AG09309 (cell line): ENCODE results near the gene C1QTNF3.
"Not testable (repeated sequence)": the region's sequence is repeated elsewhere in the genome, so short reads cannot be mapped to it uniquely, and the experiment has no call there.

ENCODE experiments used
- DNase-seq: peaks from one replicate; pipeline ENCODE4 v3.0.0-alpha.2; 2010; ENCODE audit warnings: low read depth
- H3K4me3 ChIP-seq: 2 replicates; pipeline ENCODE4 v1.5.1; 2011; ENCODE audit warnings: mild to moderate bottlenecking, low read depth, low read length, moderate library complexity; ENCODE audit not compliant: control insufficient read depth
- CTCF ChIP-seq: IDR thresholded peaks from 2 replicates; pipeline ENCODE4 v1.5.1; 2011; ENCODE audit warnings: mild to moderate bottlenecking, low read depth, low read length, inconsistent platforms; ENCODE audit not compliant: insufficient read depth, control insufficient read depth; ENCODE audit errors: missing control alignments

Gene C1QTNF3

DNA sequence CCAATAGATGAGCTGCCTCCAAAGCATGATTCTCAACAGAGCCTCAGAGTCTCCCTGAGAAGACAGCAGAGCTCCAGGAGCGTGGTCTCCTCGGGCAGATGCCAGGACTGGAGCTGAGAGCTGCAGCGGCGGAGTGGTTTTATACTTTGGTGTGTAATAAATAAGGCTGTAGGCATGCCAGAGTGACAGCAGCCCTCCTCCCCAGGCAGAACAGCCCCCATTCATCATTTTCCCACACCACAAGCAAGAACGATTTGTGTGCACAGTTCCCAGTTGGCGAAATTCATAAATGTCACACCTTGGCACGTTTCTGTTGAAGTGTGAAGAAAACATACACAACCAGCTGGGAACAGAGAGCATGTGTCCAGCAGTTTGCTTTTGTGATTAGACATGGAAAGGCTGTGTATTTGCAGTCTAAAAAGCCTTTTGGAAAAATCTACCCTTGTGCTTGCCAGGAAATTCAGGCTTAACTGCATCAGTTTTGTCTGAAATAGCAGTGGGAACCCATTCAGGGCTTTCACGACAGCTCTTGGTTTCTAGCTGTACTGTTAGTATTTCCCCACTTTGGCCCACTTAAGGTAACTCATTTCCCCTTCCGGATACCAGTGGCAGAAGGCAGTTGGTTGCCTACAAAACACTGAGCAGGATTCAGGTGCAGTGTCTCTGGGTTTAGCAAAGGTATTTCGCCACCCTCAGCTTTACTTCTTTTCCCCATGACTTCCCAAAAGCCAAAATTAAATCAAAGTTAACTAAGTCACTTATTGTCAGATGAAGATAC lies at the start of gene C1QTNF3:
C1QTNF3 (minus strand) TSS at position 115 of the 778 bp plus-strand sequence; CDS start at position 27, 88 bp downstream.
- DNase-seq = no peak
- TF ChIP-seq CTCF = no peak
- no peak within 1 kb of the TSS for H3K4me3 ChIP-seq

- not testable (repeated sequence) for H3K4me3 ChIP-seq, DNase-seq
These were observed 48.0 kb upstream of the C1QTNF3 start for GRCh38 chr5:34091039-34091438.

DNA sequence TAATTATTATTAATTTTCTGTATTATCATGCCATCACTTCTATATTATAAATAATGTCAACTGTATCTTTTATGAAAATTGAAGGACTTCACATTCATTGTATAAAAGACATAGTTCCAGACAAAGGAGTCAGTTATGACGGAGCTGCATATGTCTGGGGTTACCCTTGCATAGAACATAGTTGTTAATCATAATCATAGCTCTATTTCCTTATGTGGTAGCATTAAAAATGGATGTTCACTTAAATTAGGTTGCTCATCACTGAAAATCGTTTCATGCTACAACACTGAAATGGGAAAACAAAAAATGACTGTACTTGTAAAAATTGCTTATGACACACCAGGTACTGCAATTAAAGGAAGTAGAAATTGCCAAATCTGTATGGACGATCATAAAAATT lies 46.8 kb upstream of the C1QTNF3 start:
- not testable (repeated sequence) for DNase-seq, H3K4me3 ChIP-seq

DNA sequence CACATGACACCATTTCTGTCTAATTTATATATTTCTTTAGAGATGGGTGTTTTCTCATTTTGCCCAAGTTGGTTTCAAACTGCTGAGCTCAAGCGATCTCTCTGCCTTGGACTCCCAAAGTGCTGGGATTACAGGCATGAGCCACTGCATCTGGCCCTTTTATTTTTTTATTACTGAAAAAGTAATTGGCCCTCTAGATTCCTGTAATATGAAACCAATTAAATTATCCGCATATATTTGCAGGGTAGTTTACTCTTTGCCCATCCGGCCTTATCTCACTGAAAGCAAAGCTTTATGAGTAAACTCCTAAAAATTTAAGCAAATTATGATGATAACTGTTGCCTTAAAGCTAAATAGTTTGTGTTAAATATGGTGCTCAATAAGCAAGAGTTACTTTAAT lies 44.7 kb upstream of the C1QTNF3 start:
- not testable (repeated sequence) for H3K4me3 ChIP-seq, DNase-seq

- DNase-seq, H3K4me3 ChIP-seq: not testable (repeated sequence)
These were observed 40.9 kb upstream of the C1QTNF3 start for GRCh38 chr5:34083898-34084297.

DNA sequence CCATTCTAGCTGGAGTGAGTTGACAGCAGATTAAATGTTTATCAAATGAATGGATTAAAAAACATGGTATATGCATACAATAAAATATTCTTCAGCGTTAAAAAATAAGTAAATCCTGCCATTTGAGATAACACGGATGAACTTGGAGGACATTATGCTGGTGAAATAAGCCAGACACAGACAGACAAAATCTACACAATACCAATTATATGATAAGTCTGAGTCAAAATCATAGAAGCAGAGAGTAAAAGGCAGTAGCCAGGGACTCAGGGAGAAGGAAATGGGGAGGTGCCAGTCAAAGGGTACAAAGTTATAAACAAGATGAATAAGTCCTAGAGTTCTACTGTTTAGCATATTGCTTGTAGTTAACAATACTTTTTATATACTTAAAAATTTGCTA lies 36.5 kb upstream of the C1QTNF3 start:
- DNase-seq, H3K4me3 ChIP-seq: not testable (repeated sequence)

GRCh38 chr5:34077636-34078035 lies 34.6 kb upstream of the C1QTNF3 start:
- H3K4me3 ChIP-seq, DNase-seq: not testable (repeated sequence)

DNA sequence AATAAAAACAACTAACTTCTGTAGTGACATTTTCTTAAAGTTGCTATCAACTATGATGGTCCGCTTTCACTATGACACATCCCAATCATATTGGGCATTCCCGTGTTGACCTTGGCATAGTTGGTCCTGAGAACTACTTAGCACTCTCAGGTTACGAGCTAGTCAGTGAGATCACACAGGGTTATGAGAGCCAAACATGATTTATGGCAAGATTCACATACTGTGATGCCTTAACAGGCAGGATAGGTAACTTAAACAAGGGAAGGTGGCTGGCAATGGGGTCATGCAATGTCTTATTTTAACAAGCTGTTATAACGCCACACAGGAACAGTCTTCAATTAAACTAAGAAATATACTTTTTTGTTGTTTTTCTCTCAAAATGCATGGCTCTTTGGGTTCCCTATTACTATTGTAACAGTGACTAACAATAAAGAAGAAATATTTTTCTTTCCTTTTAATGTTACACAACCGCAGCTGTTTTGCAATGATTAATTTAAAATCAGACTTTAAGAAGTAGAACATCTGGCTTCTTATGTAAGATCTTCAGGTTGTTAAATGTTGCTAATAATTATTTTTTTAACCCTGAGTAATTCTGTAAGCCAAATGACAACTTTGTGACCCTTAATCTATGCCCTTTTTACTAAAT lies 33.8 kb upstream of the C1QTNF3 start:
- not testable (repeated sequence) for H3K4me3 ChIP-seq
- peak; percentile 11 for DNase-seq

GRCh38 chr5:34074472-34074871 lies 31.5 kb upstream of the C1QTNF3 start:
- not testable (repeated sequence) for H3K4me3 ChIP-seq, DNase-seq

GRCh38 chr5:34074071-34074470 lies 31.1 kb upstream of the C1QTNF3 start:
- DNase-seq, H3K4me3 ChIP-seq: not testable (repeated sequence)

GRCh38 chr5:34070626-34071025 lies 27.6 kb upstream of the C1QTNF3 start:
- not testable (repeated sequence) for DNase-seq, H3K4me3 ChIP-seq

GRCh38 chr5:34064656-34065055 lies 21.6 kb upstream of the C1QTNF3 start:
- no peak overlapping the region for H3K4me3 ChIP-seq
- no peak for TF ChIP-seq CTCF
- no peak for DNase-seq
